Panc1 (cell line): ENCODE measurements around the gene NUP93. TPM values are rescaled to one million over a fixed set of nuclear protein-coding genes. Genes with fewer than 3 reads are reported as not detected.

Experiments used
- ATAC-seq: fragments of 200-7000 bp; cut with Tn5 transposase; 2 replicates; pipeline ENCODE4 v1.9.1; 2020; ENCODE audit warnings: mild to moderate bottlenecking, moderate library complexity
- BruUV-seq: library from RNA; stranded (reverse); fragments of 400-500 nt; replicated peaks from 2 replicates; lab custom pipeline; 2021; lab: Mats Ljungman, UMichigan
- CTCF ChIA-PET: fragments of 300-600 bp; sonication (Branson Sonifier 250); formaldehyde crosslinking; loops from one replicate; lab custom pipeline; 2022; ENCODE audit warnings: antibody characterized with exemption; lab: Charles Lee
- POLR2A ChIA-PET: fragments of 300-600 bp; sonication (Branson Sonifier 250); formaldehyde crosslinking; loops from one replicate; lab custom pipeline; 2022; ENCODE audit warnings: antibody characterized with exemption; lab: Charles Lee
- DNase-seq: peaks from one replicate; pipeline ENCODE4 v3.0.0-alpha.2; 2010; ENCODE audit warnings: low read depth, low spot score
- H3K27ac ChIP-seq: 2 replicates; pipeline ENCODE4 v1.5.1; 2011; ENCODE audit warnings: mild to moderate bottlenecking, low read length, inconsistent platforms
- H3K27me3 ChIP-seq: fragments of 200-500 bp; sonication (Bioruptor generic); 2 replicates; pipeline ENCODE4 v1.6.0; 2014; ENCODE audit warnings: low read length, inconsistent platforms; ENCODE audit not compliant: control insufficient read depth, insufficient read depth
- H3K36me3 ChIP-seq: fragments of 200-500 bp; sonication (Bioruptor generic); 2 replicates; pipeline ENCODE4 v1.5.1; 2014; ENCODE audit warnings: inconsistent platforms, mild to moderate bottlenecking, low read length, moderate library complexity; ENCODE audit not compliant: control insufficient read depth, insufficient read depth
- H3K4me1 ChIP-seq: 2 replicates; pipeline ENCODE4 v1.5.1; 2011; ENCODE audit warnings: inconsistent platforms, mild to moderate bottlenecking, low read length, moderate library complexity; ENCODE audit not compliant: control insufficient read depth, insufficient read depth
- H3K4me3 ChIP-seq, 2 experiments: 2 replicates each; pipeline ENCODE4 v1.5.1; 2011 to 2012; ENCODE audit warnings: low read depth in 2 of 2, low read length in 2 of 2, mild to moderate bottlenecking in 2 of 2, inconsistent platforms in 1 of 2, moderate library complexity in 1 of 2
- H3K9me3 ChIP-seq: fragments of 200-500 bp; sonication (Bioruptor generic); 2 replicates; pipeline ENCODE4 v1.5.1; 2014; ENCODE audit warnings: low read depth, mild to moderate bottlenecking, inconsistent platforms, low read length, moderate library complexity; ENCODE audit not compliant: control insufficient read depth, insufficient read depth
- CTCF ChIP-seq: fragments of 450-650 bp; IDR thresholded peaks from 2 replicates; pipeline ENCODE4 v1.5.1; 2017; ENCODE audit warnings: mild to moderate bottlenecking
- POLR2AphosphoS5 ChIP-seq: IDR thresholded peaks from 2 replicates; pipeline ENCODE4 v1.6.1; 2012; ENCODE audit warnings: mild to moderate bottlenecking, low read depth, low read length, moderate library complexity
- SIN3A ChIP-seq: IDR thresholded peaks from 2 replicates; pipeline ENCODE4 v1.6.1; 2012; ENCODE audit warnings: low read depth, mild to moderate bottlenecking, low read length, moderate library complexity, borderline replicate concordance; ENCODE audit not compliant: insufficient read depth
- TCF7L2 ChIP-seq: IDR thresholded peaks from 2 replicates; pipeline ENCODE4 v1.6.1; 2011; ENCODE audit warnings: mild to moderate bottlenecking, low read depth, low read length, inconsistent platforms
- in situ Hi-C: cut with HindIII; loops from 2 replicates; pipeline ENCODE4 v1.10.0; 2016; ENCODE audit warnings: low sequenced_read_pairs, low pct_unique_long_range_greater_than_20kb
- intact Hi-C: fragments of 100-400 bp; cut with micrococcal nuclease; formaldehyde crosslinking; loops from one replicate; pipeline ENCODE4 v1.10.0; 2022; ENCODE audit not compliant: unreplicated experiment
- total RNA-seq: library from RNA; stranded (reverse); gene quantifications from one replicate; pipeline ENCODE4 v1.2.1, GENCODE V29; 2021; ENCODE audit not compliant: unreplicated experiment
- TF ChIP-seq, protein P1 (sequence below), 2 experiments: IDR thresholded peaks; 2 replicates each; pipeline ENCODE4 v1.6.1; 2011 to 2012; ENCODE audit warnings: low read depth in 2 of 2, control low read depth in 1 of 2, low read length in 1 of 2, mild to moderate bottlenecking in 1 of 2, moderate library complexity in 1 of 2; ENCODE audit not compliant: insufficient read depth in 1 of 2

Gene NUP93
- total RNA-seq, 1 experiment from 2014 or later: 88.5 TPM

GRCh38 chr16:56774016-56774680 lies 44.2 kb downstream of the NUP93 start:
- in situ Hi-C loops: no loop called here
- CTCF ChIA-PET: no interaction called here

GRCh38 chr16:56775162-56775561 lies 45.2 kb downstream of the NUP93 start:
- ChIA-PET POLR2A (no interaction called here), CTCF (no interaction called here)
- in situ Hi-C loops: no loop called here
- no TSS peak for BruUV-seq
- no peaks in the 10 kb centered on the region for H3K9me3 ChIP-seq
- H3K4me1 ChIP-seq: no peaks in the 10 kb centered on the region
- TF ChIP-seq TCF7L2 (no peak), SIN3A (no peak), CTCF (no peak)
- no peaks in the 10 kb centered on the region for H3K36me3 ChIP-seq
- ATAC-seq (no peak), DNase-seq (no peak)
- H3K4me3 ChIP-seq: no peak overlapping the region
- intact Hi-C loops: no loop called here
- H3K27me3 ChIP-seq: no peaks in the 10 kb centered on the region
- H3K27ac ChIP-seq: no peak overlapping the region

More at GRCh38 chr16:56774016-56774680, 44.2 kb downstream of the NUP93 start:
- Histone ChIP-seq H3K9me3 (no peaks in the 10 kb centered on the region), H3K36me3 (no peaks in the 10 kb centered on the region), H3K4me3 (no peak overlapping the region), H3K27ac (no peak overlapping the region), H3K4me1 (no peaks in the 10 kb centered on the region), H3K27me3 (no peaks in the 10 kb centered on the region)
- POLR2A ChIA-PET: no interaction called here
- intact Hi-C loops: no loop called here
- DNase-seq (no peak), ATAC-seq (no peak)
- no TSS peak for BruUV-seq
- no peak for TF ChIP-seq SIN3A
- TF ChIP-seq POLR2AphosphoS5: no peak
- TF ChIP-seq TCF7L2: no peak
- TF ChIP-seq, protein P1, sequence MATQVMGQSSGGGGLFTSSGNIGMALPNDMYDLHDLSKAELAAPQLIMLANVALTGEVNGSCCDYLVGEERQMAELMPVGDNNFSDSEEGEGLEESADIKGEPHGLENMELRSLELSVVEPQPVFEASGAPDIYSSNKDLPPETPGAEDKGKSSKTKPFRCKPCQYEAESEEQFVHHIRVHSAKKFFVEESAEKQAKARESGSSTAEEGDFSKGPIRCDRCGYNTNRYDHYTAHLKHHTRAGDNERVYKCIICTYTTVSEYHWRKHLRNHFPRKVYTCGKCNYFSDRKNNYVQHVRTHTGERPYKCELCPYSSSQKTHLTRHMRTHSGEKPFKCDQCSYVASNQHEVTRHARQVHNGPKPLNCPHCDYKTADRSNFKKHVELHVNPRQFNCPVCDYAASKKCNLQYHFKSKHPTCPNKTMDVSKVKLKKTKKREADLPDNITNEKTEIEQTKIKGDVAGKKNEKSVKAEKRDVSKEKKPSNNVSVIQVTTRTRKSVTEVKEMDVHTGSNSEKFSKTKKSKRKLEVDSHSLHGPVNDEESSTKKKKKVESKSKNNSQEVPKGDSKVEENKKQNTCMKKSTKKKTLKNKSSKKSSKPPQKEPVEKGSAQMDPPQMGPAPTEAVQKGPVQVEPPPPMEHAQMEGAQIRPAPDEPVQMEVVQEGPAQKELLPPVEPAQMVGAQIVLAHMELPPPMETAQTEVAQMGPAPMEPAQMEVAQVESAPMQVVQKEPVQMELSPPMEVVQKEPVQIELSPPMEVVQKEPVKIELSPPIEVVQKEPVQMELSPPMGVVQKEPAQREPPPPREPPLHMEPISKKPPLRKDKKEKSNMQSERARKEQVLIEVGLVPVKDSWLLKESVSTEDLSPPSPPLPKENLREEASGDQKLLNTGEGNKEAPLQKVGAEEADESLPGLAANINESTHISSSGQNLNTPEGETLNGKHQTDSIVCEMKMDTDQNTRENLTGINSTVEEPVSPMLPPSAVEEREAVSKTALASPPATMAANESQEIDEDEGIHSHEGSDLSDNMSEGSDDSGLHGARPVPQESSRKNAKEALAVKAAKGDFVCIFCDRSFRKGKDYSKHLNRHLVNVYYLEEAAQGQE (IDR thresholded peaks at IDR 0.05; ENCODE audit: insufficient read depth in 1 of 2, low read depth in 2 of 2, low read length in 1 of 2): no peak
- no peak for TF ChIP-seq CTCF
